Loucy (cell line): ENCODE results near the gene LRBA.

ENCODE experiments used
- H2AFZ ChIP-seq: fragments of 200-600 bp; sonication (generic); 2 replicates; pipeline ENCODE4 v1.6.0; 2016; ENCODE audit warnings: antibody characterized with exemption, mild to moderate bottlenecking, low read length, moderate library complexity
- H3F3A ChIP-seq: fragments of 200-600 bp; 2 replicates; pipeline ENCODE4 v1.6.0; 2016; ENCODE audit warnings: antibody characterized with exemption, low read depth, mild to moderate bottlenecking
- H3K27me3 ChIP-seq: fragments of 200-600 bp; sonication (generic); 2 replicates; pipeline ENCODE4 v1.6.1; 2014; ENCODE audit warnings: low read length, mild to moderate bottlenecking; ENCODE audit not compliant: insufficient read depth, poor library complexity, severe bottlenecking
- H3K36me3 ChIP-seq: fragments of 200-600 bp; sonication (generic); 2 replicates; pipeline ENCODE4 v1.6.1; 2016; ENCODE audit warnings: low read length; ENCODE audit not compliant: insufficient read depth
- H3K4me1 ChIP-seq: fragments of 200-600 bp; sonication (generic); 2 replicates; pipeline ENCODE4 v1.5.1; 2014; ENCODE audit warnings: low read length, mild to moderate bottlenecking; ENCODE audit not compliant: insufficient read depth, poor library complexity, severe bottlenecking
- H3K4me2 ChIP-seq: fragments of 200-600 bp; sonication (generic); 2 replicates; pipeline ENCODE4 v1.6.0; 2014; ENCODE audit warnings: antibody characterized with exemption, low read length, low read depth, mild to moderate bottlenecking; ENCODE audit not compliant: poor library complexity, severe bottlenecking
- H3K4me3 ChIP-seq: fragments of 200-600 bp; sonication (generic); 2 replicates; pipeline ENCODE4 v1.5.1; 2014; ENCODE audit warnings: low read length, mild to moderate bottlenecking, mixed read lengths; ENCODE audit not compliant: poor library complexity, severe bottlenecking
- H3K79me2 ChIP-seq: fragments of 200-600 bp; sonication (generic); 2 replicates; pipeline ENCODE4 v1.6.1; 2014; ENCODE audit warnings: low read length; ENCODE audit not compliant: insufficient read depth
- H3K9ac ChIP-seq: fragments of 200-600 bp; sonication (generic); 2 replicates; pipeline ENCODE4 v1.6.0; 2014; ENCODE audit warnings: mild to moderate bottlenecking, low read depth, low read length, moderate library complexity; ENCODE audit not compliant: poor library complexity, severe bottlenecking
- H3K9me2 ChIP-seq: fragments of 200-600 bp; sonication (generic); replicated peaks from 2 replicates; pipeline ENCODE4 v1.6.1; 2016; ENCODE audit warnings: low read depth, low read length, mixed read lengths
- H3K9me3 ChIP-seq: fragments of 200-600 bp; sonication (generic); 2 replicates; pipeline ENCODE4 v1.6.1; 2014; ENCODE audit warnings: mild to moderate bottlenecking, antibody characterized with exemption, low read length, low read depth; ENCODE audit not compliant: insufficient read depth
- H4K20me1 ChIP-seq: fragments of 200-600 bp; sonication (generic); 2 replicates; pipeline ENCODE4 v1.6.0; 2014; ENCODE audit warnings: antibody characterized with exemption, low read length, mild to moderate bottlenecking; ENCODE audit not compliant: insufficient read depth, poor library complexity, severe bottlenecking
- CTCF ChIP-seq: fragments of 200-600 bp; sonication (generic); conservative IDR thresholded peaks from 2 replicates; pipeline ENCODE4 v1.5.1; 2014; ENCODE audit warnings: mild to moderate bottlenecking, antibody characterized with exemption, low read length
- EZH2phosphoT487 ChIP-seq: fragments of 200-600 bp; IDR thresholded peaks from 2 replicates; pipeline ENCODE4 v1.6.1; 2018; ENCODE audit warnings: antibody characterized with exemption, mild to moderate bottlenecking, moderate library complexity, borderline replicate concordance

LRBA gene

DNA sequence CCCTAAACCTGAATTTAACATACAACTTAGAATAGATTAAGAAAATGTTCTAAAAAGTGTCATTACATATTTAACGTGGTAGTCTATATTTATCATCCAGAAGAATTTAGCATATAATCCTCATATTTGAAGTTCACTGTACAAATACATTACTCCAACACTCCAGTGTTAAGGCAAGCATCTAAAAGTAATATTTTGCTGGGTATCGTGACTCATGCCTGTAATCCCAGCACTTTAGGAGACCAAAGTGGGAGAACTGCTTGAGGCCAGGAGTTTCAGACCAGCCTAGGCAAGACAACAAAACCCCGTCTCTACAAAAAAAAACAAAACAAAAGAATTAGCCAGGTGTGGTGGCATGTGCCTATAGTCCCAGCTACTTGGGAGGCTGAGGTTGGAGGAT is 24.8 kb downstream of the LRBA start:
- H3K9me3 ChIP-seq: no peaks in the 10 kb centered on the region
- no peak overlapping the region for H3K4me3 ChIP-seq
- H3K4me1 ChIP-seq: peaks cover 3% of the 10 kb centered on the region
- H3K27me3 ChIP-seq: no peaks in the 10 kb centered on the region
- H3F3A ChIP-seq: no peaks in the 10 kb centered on the region
- peaks cover 81% of the 10 kb centered on the region for H3K79me2 ChIP-seq
- no peak overlapping the region for H3K9ac ChIP-seq
- H4K20me1 ChIP-seq: peaks cover 3% of the 10 kb centered on the region
- H3K36me3 ChIP-seq: peaks cover 4% of the 10 kb centered on the region; the same call in 1 of the 2 replicates
- no peaks in the 10 kb centered on the region for H3K9me2 ChIP-seq
- H3K4me2 ChIP-seq: no peak overlapping the region
- TF ChIP-seq EZH2phosphoT487 (no peak), CTCF (no peak)
- no peak overlapping the region for H2AFZ ChIP-seq

DNA sequence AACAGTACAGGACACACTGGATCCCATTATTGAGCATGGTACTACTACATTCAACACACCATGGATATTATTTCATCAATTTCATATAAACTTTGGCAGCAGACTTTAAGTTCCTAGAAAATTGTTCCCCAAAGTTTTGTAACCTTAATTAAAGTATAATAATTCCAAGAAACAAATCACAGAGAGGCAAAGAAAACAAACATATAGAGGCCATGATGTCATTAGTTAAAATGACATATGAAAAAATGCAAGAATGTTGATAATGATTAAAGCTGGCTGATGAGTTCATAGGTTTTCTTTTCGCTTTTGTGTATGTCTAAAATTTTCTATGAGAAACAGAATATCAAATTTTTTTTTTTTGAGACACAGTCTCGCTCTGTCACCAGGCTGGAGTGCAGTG is 26.8 kb downstream of the LRBA start:
- Histone ChIP-seq H3K9ac (no peak overlapping the region), H3K4me1 (peaks cover 13% of the 10 kb centered on the region), H3F3A (no peaks in the 10 kb centered on the region), H3K9me2 (no peaks in the 10 kb centered on the region), H3K36me3 (no peaks in the 10 kb centered on the region), H3K4me2 (no peak overlapping the region), H4K20me1 (peaks cover 3% of the 10 kb centered on the region), H3K4me3 (no peak overlapping the region), H3K9me3 (no peaks in the 10 kb centered on the region), H3K27me3 (no peaks in the 10 kb centered on the region), H3K79me2 (peaks cover 75% of the 10 kb centered on the region), H2AFZ (no peak overlapping the region)
- TF ChIP-seq EZH2phosphoT487 (no peak), CTCF (no peak)

DNA sequence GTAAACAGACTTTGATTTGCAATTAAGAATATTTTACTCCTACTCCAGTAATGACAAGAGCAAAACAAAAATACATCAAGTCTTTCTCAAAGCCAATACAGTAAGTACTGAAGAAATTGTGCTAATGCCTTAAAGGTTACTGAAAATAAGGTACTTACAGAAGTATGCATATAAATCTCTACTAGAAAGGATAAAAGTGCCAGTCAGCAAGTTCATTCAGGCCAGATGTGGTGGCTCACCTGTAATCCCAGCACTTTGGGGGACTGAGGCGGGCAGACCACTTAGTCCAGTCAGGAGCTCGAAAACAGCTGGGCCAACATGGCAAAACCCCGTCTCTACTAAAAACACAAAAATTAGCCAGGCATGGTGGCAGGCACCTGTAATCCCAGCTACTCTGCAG is 27.9 kb downstream of the LRBA start:
- peaks cover 3% of the 10 kb centered on the region for H4K20me1 ChIP-seq
- H3K79me2 ChIP-seq: peaks cover 78% of the 10 kb centered on the region
- no peaks in the 10 kb centered on the region for H3K36me3 ChIP-seq
- H3K27me3 ChIP-seq: no peaks in the 10 kb centered on the region
- no peaks in the 10 kb centered on the region for H3K9me3 ChIP-seq
- H2AFZ ChIP-seq: no peak overlapping the region
- H3K9ac ChIP-seq: no peak overlapping the region
- H3K4me1 ChIP-seq: peaks cover 23% of the 10 kb centered on the region
- no peak overlapping the region for H3K4me3 ChIP-seq
- H3F3A ChIP-seq: 0 out of 2 replicates have a peak, but pooled peaks cover 7% of the 10 kb centered on the region
- no peaks in the 10 kb centered on the region for H3K9me2 ChIP-seq
- no peak overlapping the region for H3K4me2 ChIP-seq
- TF ChIP-seq EZH2phosphoT487: no peak
- TF ChIP-seq CTCF: no peak
